Measurements from ENCODE around the gene PRPF40B.

The PRPF40B gene

GRCh38 chr12:49661746-49662145 lies 38.4 kb downstream of the PRPF40B start:
- DNase-seq: no peak

- no peak for DNase-seq
Observed at GRCh38 chr12:49662998-49663843, 39.9 kb downstream of the PRPF40B start.

GRCh38 chr12:49664167-49664566 lies 40.8 kb downstream of the PRPF40B start:
- no peak for DNase-seq

GRCh38 chr12:49664591-49665239 lies 41.4 kb downstream of the PRPF40B start:
- no peak for DNase-seq

- no peak for DNase-seq
Observed at GRCh38 chr12:49665384-49665783, 42.0 kb downstream of the PRPF40B start.

- no peak for DNase-seq
Observed at GRCh38 chr12:49666176-49666575, 42.8 kb downstream of the PRPF40B start.

GRCh38 chr12:49667325-49668090 lies 44.1 kb downstream of the PRPF40B start:
- no peak for DNase-seq

- DNase-seq: no peak
Observed at GRCh38 chr12:49669796-49670195, 46.4 kb downstream of the PRPF40B start.

- DNase-seq: no peak
Observed at GRCh38 chr12:49671031-49671765, 47.8 kb downstream of the PRPF40B start.

- peak; percentile 5 for DNase-seq
Observed at GRCh38 chr12:49672301-49673217, 49.2 kb downstream of the PRPF40B start.

GRCh38 chr12:49673446-49674317 lies 50.3 kb downstream of the PRPF40B start:
- DNase-seq: peak; percentile 78

- no peak for DNase-seq
Observed at GRCh38 chr12:49674318-49674981, 51.1 kb downstream of the PRPF40B start.

GRCh38 chr12:49675137-49675536 lies 51.8 kb downstream of the PRPF40B start:
- DNase-seq: no peak

- no peak for DNase-seq
Observed at GRCh38 chr12:49678711-49679110, 55.4 kb downstream of the PRPF40B start.

GRCh38 chr12:49680075-49680474 lies 56.7 kb downstream of the PRPF40B start:
- no peak for DNase-seq

- no peak for DNase-seq
Observed at GRCh38 chr12:49683599-49684309, 60.4 kb downstream of the PRPF40B start.

GRCh38 chr12:49684310-49684854 lies 61.0 kb downstream of the PRPF40B start:
- no peak for DNase-seq

- DNase-seq: no peak
Observed at GRCh38 chr12:49687941-49688340, 64.6 kb downstream of the PRPF40B start.

GRCh38 chr12:49689237-49689636 lies 65.9 kb downstream of the PRPF40B start:
- DNase-seq: no peak

All from NCI-H1092 treated with DMSO at 0.1 percent for 48 hours (cell line).